ENCODE measurements around the gene XG. TPM values are rescaled to one million over a fixed set of nuclear protein-coding genes. Genes with fewer than 3 reads are reported as not detected.
"Not testable (repeated sequence)": the region's sequence is repeated elsewhere in the genome, so short reads cannot be mapped to it uniquely, and the experiment has no call there.

XG gene
- total RNA-seq, 1 donor from 2014 or later, result 1.2 TPM

DNA sequence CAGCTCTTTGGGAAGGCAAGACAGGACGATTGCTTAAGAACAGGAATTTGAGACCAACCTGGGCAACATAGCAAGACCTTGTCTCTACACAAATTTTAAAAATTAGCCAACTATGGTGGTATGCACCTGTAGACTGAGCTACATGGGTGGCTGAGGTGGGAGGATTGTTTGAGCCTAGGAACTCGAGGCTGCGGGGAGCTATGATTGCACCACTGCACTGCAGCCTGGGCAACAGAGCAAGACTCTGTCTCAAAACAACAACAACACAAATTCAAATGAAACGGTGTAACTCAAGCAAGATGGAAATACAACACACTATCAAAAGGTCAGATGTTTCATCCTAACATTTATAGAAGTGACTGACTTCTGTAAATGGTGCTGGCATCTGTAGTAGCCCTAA, 37.1 kb downstream of the XG start:
- H3K27ac Mint-ChIP-seq, result no peak overlapping the region
- H3K36me3 Mint-ChIP-seq, result no peaks in the 10 kb centered on the region
- TF ChIP-seq, protein P1, sequence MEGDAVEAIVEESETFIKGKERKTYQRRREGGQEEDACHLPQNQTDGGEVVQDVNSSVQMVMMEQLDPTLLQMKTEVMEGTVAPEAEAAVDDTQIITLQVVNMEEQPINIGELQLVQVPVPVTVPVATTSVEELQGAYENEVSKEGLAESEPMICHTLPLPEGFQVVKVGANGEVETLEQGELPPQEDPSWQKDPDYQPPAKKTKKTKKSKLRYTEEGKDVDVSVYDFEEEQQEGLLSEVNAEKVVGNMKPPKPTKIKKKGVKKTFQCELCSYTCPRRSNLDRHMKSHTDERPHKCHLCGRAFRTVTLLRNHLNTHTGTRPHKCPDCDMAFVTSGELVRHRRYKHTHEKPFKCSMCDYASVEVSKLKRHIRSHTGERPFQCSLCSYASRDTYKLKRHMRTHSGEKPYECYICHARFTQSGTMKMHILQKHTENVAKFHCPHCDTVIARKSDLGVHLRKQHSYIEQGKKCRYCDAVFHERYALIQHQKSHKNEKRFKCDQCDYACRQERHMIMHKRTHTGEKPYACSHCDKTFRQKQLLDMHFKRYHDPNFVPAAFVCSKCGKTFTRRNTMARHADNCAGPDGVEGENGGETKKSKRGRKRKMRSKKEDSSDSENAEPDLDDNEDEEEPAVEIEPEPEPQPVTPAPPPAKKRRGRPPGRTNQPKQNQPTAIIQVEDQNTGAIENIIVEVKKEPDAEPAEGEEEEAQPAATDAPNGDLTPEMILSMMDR (IDR thresholded peaks at IDR 0.05; ENCODE audit: unreplicated experiment), result no peak
- no peaks in the 10 kb centered on the region for H3K9me3 Mint-ChIP-seq
- no peak overlapping the region for H3K4me3 Mint-ChIP-seq
- DNase-seq (ENCODE audit: low spot score in 2 of 2, unreplicated experiment in 2 of 2), result no peak
- H3K27me3 Mint-ChIP-seq (ENCODE audit: low read depth), result no peaks in the 10 kb centered on the region
- no peaks in the 10 kb centered on the region for H3K4me1 Mint-ChIP-seq

DNA sequence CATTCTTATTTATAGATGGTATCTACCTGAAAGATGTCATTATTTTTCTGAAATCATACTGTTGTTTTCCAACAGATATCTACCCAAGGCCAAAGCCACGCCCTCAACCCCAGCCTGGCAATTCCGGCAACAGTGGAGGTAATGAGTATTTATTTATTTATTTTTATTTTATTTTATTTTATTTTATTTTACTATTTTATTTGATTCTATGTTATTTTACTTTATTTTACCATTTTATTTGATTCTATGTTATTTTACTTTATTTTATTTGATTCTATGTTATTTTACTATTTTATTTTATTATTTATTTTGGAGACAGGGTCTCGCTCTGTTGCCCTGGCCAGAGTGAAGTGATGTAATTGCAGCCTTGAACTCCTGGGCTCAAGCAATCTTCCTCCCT, 37.7 kb downstream of the XG start:
- DNase-seq (ENCODE audit: low spot score in 2 of 2, unreplicated experiment in 2 of 2), result no peak
- TF ChIP-seq, protein P1 (IDR thresholded peaks at IDR 0.05; ENCODE audit: unreplicated experiment), result no peak
- H3K27ac Mint-ChIP-seq, result no peak overlapping the region
- H3K4me3 Mint-ChIP-seq, result no peak overlapping the region
- H3K36me3 Mint-ChIP-seq, result no peaks in the 10 kb centered on the region
- no peaks in the 10 kb centered on the region for H3K27me3 Mint-ChIP-seq (ENCODE audit: low read depth)
- H3K4me1 Mint-ChIP-seq, result no peaks in the 10 kb centered on the region
- no peaks in the 10 kb centered on the region for H3K9me3 Mint-ChIP-seq

DNA sequence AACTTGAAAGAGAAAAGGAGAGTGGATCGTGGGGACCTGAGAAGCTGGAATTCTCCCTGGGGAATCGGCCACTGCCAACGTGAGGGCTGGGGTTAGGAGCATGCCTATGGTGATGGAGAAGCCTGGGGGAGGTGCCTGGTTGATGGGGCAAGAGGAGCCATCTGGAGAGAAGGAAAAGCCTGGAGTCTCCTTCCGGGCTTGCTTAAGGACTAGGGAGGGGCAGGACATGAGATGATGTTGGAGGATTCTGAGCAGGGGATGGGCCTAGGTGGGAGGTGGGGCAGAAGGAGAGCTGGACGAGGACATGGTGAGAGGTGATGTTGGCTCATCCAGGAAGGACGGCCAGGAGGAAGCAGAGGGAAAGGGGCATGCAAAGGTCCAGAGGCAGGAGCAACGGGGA, 41.9 kb downstream of the XG start:
- TF ChIP-seq, protein P1 (IDR thresholded peaks at IDR 0.05; ENCODE audit: unreplicated experiment), result no peak
- H3K27ac Mint-ChIP-seq, result no peak overlapping the region
- no peak overlapping the region for H3K4me3 Mint-ChIP-seq
- no peaks in the 10 kb centered on the region for H3K36me3 Mint-ChIP-seq
- no peaks in the 10 kb centered on the region for H3K27me3 Mint-ChIP-seq (ENCODE audit: low read depth)
- peaks cover 1% of the 10 kb centered on the region for H3K4me1 Mint-ChIP-seq
- DNase-seq (ENCODE audit: low spot score in 2 of 2, unreplicated experiment in 2 of 2), result no peak
- no peaks in the 10 kb centered on the region for H3K9me3 Mint-ChIP-seq

DNA sequence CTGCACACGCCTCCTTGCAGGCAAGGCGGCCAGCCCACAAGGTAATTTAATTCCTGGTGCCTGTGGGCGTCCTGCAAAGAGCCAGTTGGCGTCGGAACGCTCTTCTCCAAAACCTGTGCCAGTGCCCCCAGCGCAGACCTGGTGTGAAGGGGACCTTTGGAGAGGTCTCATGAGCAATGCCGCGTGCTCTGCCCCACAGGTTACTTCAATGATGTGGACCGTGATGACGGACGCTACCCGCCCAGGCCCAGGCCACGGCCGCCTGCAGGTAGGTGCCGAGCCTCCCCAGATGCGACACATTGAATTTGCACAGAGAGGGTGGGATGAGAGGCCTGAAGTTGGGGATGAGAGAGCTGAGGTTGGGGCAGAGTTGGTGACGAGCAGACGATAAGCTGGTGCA, 42.5 kb downstream of the XG start:
- H3K27me3 Mint-ChIP-seq (ENCODE audit: low read depth), result no peaks in the 10 kb centered on the region
- H3K4me1 Mint-ChIP-seq, result peaks cover 7% of the 10 kb centered on the region
- H3K27ac Mint-ChIP-seq, result no peak overlapping the region
- H3K36me3 Mint-ChIP-seq, result no peaks in the 10 kb centered on the region
- TF ChIP-seq, protein P1 (IDR thresholded peaks at IDR 0.05; ENCODE audit: unreplicated experiment), result no peak
- DNase-seq (ENCODE audit: low spot score in 2 of 2, unreplicated experiment in 2 of 2), result no peak
- H3K9me3 Mint-ChIP-seq, result no peaks in the 10 kb centered on the region
- no peak overlapping the region for H3K4me3 Mint-ChIP-seq

DNA sequence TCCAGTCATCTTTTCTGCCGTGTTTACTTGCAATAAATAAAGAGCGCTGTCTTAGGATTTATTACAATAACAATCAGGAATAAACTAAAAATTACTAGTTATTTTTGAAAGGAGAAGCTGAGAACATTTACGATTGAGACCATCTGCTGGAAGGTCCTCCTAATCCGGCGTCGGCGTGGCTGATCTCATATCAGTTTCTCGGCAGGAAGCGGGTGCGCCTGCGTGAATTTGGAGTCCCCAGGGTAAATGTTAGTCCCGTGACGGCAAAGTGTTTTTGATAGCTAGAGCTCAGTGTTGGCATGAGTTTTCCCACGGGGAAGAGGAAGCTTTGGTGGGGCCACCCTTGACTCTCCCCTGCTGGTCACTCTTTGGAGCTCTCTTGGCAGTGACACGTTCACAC, 45.0 kb downstream of the XG start:
- not testable (repeated sequence) for H3K9me3 Mint-ChIP-seq; DNase-seq (ENCODE audit: low spot score in 2 of 2, unreplicated experiment in 2 of 2)

DNA sequence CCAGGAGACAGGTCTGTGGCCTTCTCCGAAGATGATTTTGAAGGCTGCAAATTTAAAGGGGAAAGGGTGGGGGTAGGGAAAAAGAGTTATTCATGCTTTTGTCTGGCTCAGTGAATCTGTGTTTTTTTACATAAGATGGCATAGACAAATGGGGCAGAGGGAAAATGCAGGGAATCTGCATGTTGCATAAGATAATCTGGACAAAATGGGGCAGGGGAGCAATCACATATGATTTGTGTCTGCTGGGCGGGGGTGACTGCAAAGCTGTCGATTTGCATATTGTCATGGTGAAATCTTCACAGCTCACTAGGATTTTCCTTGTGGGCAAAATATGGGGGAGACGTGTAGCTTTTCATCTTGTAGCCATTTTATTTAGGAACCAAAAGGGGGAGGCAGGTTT, 47.5 kb downstream of the XG start:
- Mint-ChIP-seq H3K4me1 (peaks cover 42% of the 10 kb centered on the region), H3K27ac (peak overlapping the region; percentile 57), H3K9me3 (no peaks in the 10 kb centered on the region), H3K4me3 (no peak overlapping the region), H3K27me3 (ENCODE audit: low read depth) (no peaks in the 10 kb centered on the region), H3K36me3 (no peaks in the 10 kb centered on the region)
- DNase-seq (ENCODE audit: low spot score in 2 of 2, unreplicated experiment in 2 of 2), result no peak
- TF ChIP-seq, protein P1 (IDR thresholded peaks at IDR 0.05; ENCODE audit: unreplicated experiment), result no peak

More for the DNA sequence above, 45.0 kb downstream of the XG start:
- not testable (repeated sequence) for H3K36me3 Mint-ChIP-seq; H3K27me3 Mint-ChIP-seq (ENCODE audit: low read depth); H3K4me3 Mint-ChIP-seq
- H3K4me1 Mint-ChIP-seq, result peaks cover 21% of the 10 kb centered on the region
- H3K27ac Mint-ChIP-seq, result peak overlapping the region; percentile 26

DNA sequence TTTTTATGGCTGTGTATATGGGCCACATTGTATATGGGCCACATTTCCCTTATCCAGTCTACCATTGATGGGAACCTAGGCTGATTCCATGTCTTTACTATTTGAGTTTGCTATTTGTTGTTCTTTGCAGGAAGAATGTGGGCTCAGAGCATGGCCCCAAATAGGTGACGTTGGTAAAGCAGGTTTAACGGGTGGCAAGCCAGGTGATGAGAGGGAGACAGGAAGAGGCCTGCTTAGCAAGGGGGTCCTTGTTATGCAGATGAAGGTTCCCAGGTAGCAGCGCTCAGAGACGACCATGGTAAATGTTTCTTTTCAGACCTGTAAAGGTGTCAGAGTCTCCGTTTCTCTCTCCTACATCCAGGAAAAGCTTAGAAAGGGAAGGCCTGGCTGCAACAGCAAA, 48.1 kb downstream of the XG start:
- Mint-ChIP-seq H3K4me1 (peaks cover 47% of the 10 kb centered on the region), H3K27ac (peak overlapping the region; percentile 17)
- H3K9me3 Mint-ChIP-seq; H3K27me3 Mint-ChIP-seq (ENCODE audit: low read depth); H3K36me3 Mint-ChIP-seq; DNase-seq (ENCODE audit: low spot score in 2 of 2, unreplicated experiment in 2 of 2); H3K4me3 Mint-ChIP-seq: not testable (repeated sequence)
